Endodermal cell (in vitro differentiated cells): Measurements from ENCODE around the gene DKC1. TPM values are rescaled to one million over a fixed set of nuclear protein-coding genes. Genes with fewer than 3 reads are reported as not detected.

Experiments used
- DNase-seq: peaks from one replicate; pipeline ENCODE4 v3.0.0-alpha.2; 2017
- H3K27ac ChIP-seq: 2 replicates; pipeline ENCODE4 v1.5.1; 2013; ENCODE audit warnings: mild to moderate bottlenecking, low read depth, low read length, moderate library complexity
- H3K27me3 ChIP-seq: 2 replicates; pipeline ENCODE4 v1.6.1; 2013; ENCODE audit warnings: mild to moderate bottlenecking, low read length, moderate library complexity; ENCODE audit not compliant: insufficient read depth, control insufficient read depth, poor library complexity, severe bottlenecking
- H3K36me3 ChIP-seq: 2 replicates; pipeline ENCODE4 v1.7.0; 2013; ENCODE audit warnings: mild to moderate bottlenecking, low read length, moderate library complexity; ENCODE audit not compliant: control insufficient read depth, insufficient read depth
- H3K4me1 ChIP-seq: one replicate; pipeline ENCODE4 v1.7.0; 2013; ENCODE audit warnings: low read length; ENCODE audit not compliant: control insufficient read depth, insufficient read depth
- H3K4me3 ChIP-seq: 2 replicates; pipeline ENCODE4 v1.5.1; 2013; ENCODE audit warnings: mild to moderate bottlenecking, low read length, moderate library complexity
- H3K9ac ChIP-seq: 2 replicates; pipeline ENCODE4 v1.6.1; 2013; ENCODE audit warnings: mild to moderate bottlenecking, low read length, moderate library complexity; ENCODE audit not compliant: poor library complexity, severe bottlenecking; ENCODE audit errors: extremely low read depth
- H3K9me3 ChIP-seq: 2 replicates; pipeline ENCODE4 v1.6.1; 2013; ENCODE audit warnings: mild to moderate bottlenecking, low read length, moderate library complexity; ENCODE audit not compliant: control insufficient read depth
- H3K27ac Mint-ChIP-seq: 2 replicates; pipeline ENCODE4 v1.8.0; 2020; ENCODE audit warnings: mixed read lengths
- H3K27me3 Mint-ChIP-seq: 2 replicates; pipeline ENCODE4 v1.8.0; 2021; ENCODE audit warnings: mild to moderate bottlenecking, mixed read lengths; ENCODE audit not compliant: insufficient read depth
- H3K36me3 Mint-ChIP-seq: 2 replicates; pipeline ENCODE4 v1.8.0; 2020; ENCODE audit warnings: low read depth, mixed read lengths
- H3K4me1 Mint-ChIP-seq: 2 replicates; pipeline ENCODE4 v1.8.0; 2020; ENCODE audit warnings: mixed read lengths
- H3K4me3 Mint-ChIP-seq: 2 replicates; pipeline ENCODE4 v1.8.0; 2020; ENCODE audit warnings: mild to moderate bottlenecking, moderate library complexity, mixed read lengths
- H3K9me3 Mint-ChIP-seq: 2 replicates; pipeline ENCODE4 v1.8.0; 2020; ENCODE audit warnings: mild to moderate bottlenecking, mixed read lengths
- WGBS, 2 experiments: methylation state at CpG; one replicate each; pipeline versions ENCODE4 v1.1.5 to v1.1.7; 2013; ENCODE audit warnings: missing lambda C conversion rate in 2 of 2, mixed read lengths in 1 of 2; ENCODE audit not compliant: insufficient coverage in 1 of 2, insufficient read length in 1 of 2; 5-methylcytosine and 5-hydroxymethylcytosine counted together
- total RNA-seq, 2 donors: library from RNA; stranded (reverse); fragmentation: NEBNext Ultra II Directional in 1 of 2; extraction: Animal tissue kit (Norgen Biotek cat#: 25700) in 1 of 2; gene quantifications; 2 replicates in 1 of 2; 3 replicates in 1 of 2; pipeline ENCODE4 v1.2.1, GENCODE V29; 2021
- TF ChIP-seq, protein P1 (sequence below): fragments of 200-600 bp; sonication (generic); conservative IDR thresholded peaks from 2 replicates; pipeline ENCODE4 v1.5.0; 2021; ENCODE audit warnings: antibody characterized with exemption, mild to moderate bottlenecking

DKC1 gene
- total RNA-seq, 2 donors from 2014 or later: 66.5 to 70.8 TPM

GRCh38 chrX:154717824-154718223 lies 44.8 kb upstream of the DKC1 start:
- no peak for DNase-seq
- Mint-ChIP-seq H3K4me1 (no peaks in the 10 kb centered on the region), H3K27me3 (no peaks in the 10 kb centered on the region), H3K4me3 (no peak overlapping the region), H3K36me3 (no peaks in the 10 kb centered on the region), H3K27ac (no peak overlapping the region), H3K9me3 (peaks cover 48% of the 10 kb centered on the region)
- Histone ChIP-seq H3K9me3 (no peaks in the 10 kb centered on the region), H3K27me3 (no peaks in the 10 kb centered on the region), H3K9ac (no peak overlapping the region), H3K36me3 (no peaks in the 10 kb centered on the region), H3K27ac (no peak overlapping the region), H3K4me3 (no peak overlapping the region), H3K4me1 (no peaks in the 10 kb centered on the region)
- TF ChIP-seq, protein P1, sequence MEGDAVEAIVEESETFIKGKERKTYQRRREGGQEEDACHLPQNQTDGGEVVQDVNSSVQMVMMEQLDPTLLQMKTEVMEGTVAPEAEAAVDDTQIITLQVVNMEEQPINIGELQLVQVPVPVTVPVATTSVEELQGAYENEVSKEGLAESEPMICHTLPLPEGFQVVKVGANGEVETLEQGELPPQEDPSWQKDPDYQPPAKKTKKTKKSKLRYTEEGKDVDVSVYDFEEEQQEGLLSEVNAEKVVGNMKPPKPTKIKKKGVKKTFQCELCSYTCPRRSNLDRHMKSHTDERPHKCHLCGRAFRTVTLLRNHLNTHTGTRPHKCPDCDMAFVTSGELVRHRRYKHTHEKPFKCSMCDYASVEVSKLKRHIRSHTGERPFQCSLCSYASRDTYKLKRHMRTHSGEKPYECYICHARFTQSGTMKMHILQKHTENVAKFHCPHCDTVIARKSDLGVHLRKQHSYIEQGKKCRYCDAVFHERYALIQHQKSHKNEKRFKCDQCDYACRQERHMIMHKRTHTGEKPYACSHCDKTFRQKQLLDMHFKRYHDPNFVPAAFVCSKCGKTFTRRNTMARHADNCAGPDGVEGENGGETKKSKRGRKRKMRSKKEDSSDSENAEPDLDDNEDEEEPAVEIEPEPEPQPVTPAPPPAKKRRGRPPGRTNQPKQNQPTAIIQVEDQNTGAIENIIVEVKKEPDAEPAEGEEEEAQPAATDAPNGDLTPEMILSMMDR: no peak
- 87% methylated on average over 7 of the region's 7 CpGs; no CpG with 5 or more reads in 1 of the 2 experiments for WGBS, 2 experiments

- H3K4me3 Mint-ChIP-seq: no peak overlapping the region
- H3K36me3 ChIP-seq: no peaks in the 10 kb centered on the region
- no peak overlapping the region for H3K27ac ChIP-seq
- H3K9ac ChIP-seq: no peak overlapping the region
- H3K27me3 Mint-ChIP-seq: no peaks in the 10 kb centered on the region
- no peaks in the 10 kb centered on the region for H3K9me3 ChIP-seq
- no peak overlapping the region for H3K27ac Mint-ChIP-seq
- no peaks in the 10 kb centered on the region for H3K36me3 Mint-ChIP-seq
- no peaks in the 10 kb centered on the region for H3K4me1 ChIP-seq
- no peak for DNase-seq
- no peaks in the 10 kb centered on the region for H3K4me1 Mint-ChIP-seq
- WGBS, 2 experiments: no CpG with 5 or more reads among the region's 1 CpG
- TF ChIP-seq, protein P1: no peak
- no peaks in the 10 kb centered on the region for H3K27me3 ChIP-seq
- H3K9me3 Mint-ChIP-seq: peaks cover 51% of the 10 kb centered on the region
- no peak overlapping the region for H3K4me3 ChIP-seq
Observed at GRCh38 chrX:154718616-154719015, 44.0 kb upstream of the DKC1 start.

GRCh38 chrX:154719132-154719675 lies 43.5 kb upstream of the DKC1 start:
- no peak overlapping the region for H3K4me3 Mint-ChIP-seq
- WGBS, 2 experiments: 91 to 95% methylated on average over 3 to 6 of the region's 6 CpGs
- Histone ChIP-seq H3K4me3 (no peak overlapping the region), H3K4me1 (no peaks in the 10 kb centered on the region), H3K36me3 (no peaks in the 10 kb centered on the region), H3K27me3 (no peaks in the 10 kb centered on the region), H3K9ac (no peak overlapping the region), H3K9me3 (no peaks in the 10 kb centered on the region), H3K27ac (no peak overlapping the region)
- no peaks in the 10 kb centered on the region for H3K4me1 Mint-ChIP-seq
- H3K36me3 Mint-ChIP-seq: no peaks in the 10 kb centered on the region
- peaks cover 54% of the 10 kb centered on the region for H3K9me3 Mint-ChIP-seq
- no peak for DNase-seq
- TF ChIP-seq, protein P1: no peak
- no peak overlapping the region for H3K27ac Mint-ChIP-seq
- H3K27me3 Mint-ChIP-seq: no peaks in the 10 kb centered on the region
